ENCODE data around the gene ANO1.

ANO1 gene

GRCh38 chr11:70167120-70167519, 89.0 kb downstream of the ANO1 start:
- no peak for DNase-seq (ENCODE audit: low read depth)

DNA sequence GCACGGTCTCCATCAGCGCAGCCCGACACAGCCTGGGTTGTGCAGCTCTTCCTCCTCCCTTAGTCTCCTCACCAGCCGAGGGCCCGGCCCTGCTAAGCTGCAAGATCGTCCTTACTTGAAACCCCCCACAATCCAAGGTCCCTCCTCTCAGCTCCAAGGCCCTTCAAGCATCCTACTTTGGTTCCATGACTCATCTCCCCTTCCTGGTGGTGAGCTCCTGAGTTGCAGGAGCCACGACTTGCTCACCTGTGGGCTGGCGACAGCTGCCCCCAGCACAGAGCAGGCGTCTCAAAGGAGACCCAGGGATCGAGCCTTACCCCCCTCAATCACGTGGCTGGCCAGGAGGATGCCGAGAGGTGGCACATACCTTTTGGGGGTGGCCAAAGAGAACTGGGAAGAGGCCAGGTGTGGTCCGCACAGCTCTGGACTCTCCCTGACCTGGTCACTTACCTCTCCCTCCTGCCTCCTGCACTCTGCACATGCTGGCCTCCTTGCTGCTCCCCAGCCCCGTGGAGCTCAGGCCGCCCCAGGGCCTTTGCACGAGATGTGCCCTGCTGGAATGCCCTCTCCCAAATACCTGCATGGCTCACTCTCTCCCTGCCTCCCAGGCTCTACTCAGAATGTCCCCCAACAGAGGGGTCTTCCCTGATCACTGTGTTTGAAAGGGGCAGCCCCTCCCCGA, 89.7 kb downstream of the ANO1 start:
- no peak for DNase-seq (ENCODE audit: low read depth)

GRCh38 chr11:70168405-70168754, 90.3 kb downstream of the ANO1 start:
- no peak for DNase-seq (ENCODE audit: low read depth)

DNA sequence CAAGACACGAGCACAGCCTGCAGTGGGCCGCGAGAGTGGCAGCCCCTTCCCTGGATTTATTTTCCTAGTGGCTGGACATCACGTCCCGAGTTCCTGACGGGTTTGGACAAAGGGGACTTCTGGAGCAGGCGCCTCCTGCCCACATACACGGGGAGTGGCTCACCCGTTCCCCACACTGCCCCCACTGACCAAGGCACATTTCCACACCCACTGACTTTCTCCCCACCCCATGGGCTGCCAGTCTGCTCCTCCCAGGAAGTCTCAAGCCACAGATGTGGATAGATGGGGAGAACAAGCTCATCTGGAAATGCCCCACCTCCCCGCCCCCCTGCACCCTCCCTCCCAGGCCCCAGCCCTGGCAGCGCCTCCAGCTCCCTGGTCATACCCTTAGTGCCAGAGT, 91.0 kb downstream of the ANO1 start:
- DNase-seq (ENCODE audit: low read depth) = no peak

- no peak for DNase-seq (ENCODE audit: low read depth)
Measured at GRCh38 chr11:70169632-70170031, 91.5 kb downstream of the ANO1 start.

DNA sequence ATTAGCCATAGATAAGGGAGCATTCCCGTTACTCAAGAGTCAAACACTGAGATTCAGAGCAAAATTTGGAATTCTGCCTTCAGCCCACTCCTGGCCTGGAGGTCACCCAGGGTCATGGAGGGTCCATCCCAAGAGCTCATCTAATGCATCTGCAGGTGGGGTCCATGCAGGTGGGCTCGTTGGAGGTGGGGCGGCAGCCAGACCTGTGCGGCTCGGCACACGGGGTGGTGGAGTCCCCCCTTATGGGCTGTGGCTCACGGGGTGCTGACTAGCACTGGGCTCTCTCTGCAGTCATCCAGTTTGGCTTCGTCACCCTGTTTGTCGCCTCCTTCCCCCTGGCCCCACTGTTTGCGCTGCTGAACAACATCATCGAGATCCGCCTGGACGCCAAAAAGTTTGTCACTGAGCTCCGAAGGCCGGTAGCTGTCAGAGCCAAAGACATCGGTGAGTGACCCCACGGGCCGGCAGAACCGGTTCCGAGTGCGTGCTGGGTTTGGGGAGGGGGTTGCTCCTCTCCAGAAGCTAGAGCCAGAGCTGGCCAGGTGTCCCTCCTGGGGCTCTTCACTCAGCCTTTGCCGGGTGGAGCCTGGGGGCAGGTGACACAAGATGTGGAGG, 92.6 kb downstream of the ANO1 start:
- DNase-seq (ENCODE audit: low read depth) = no peak

DNA sequence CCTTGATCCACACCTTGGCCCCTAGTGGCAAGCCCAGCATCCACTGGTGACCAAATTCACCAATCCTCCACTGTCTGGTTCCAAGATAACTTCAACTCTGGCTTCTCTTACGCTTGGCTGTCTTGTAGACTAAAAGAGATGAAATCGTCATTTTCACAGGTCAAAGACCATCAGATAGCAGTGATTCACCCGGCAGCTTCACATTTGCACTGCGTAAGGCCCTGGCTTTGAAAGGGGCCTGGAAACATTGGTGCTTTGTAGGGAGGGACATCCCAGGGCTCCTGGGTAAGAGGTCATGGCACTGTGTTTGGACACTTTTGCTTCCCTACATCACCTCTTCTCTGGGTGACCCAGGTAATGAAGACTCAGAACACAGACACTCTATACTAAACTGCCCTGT, 94.9 kb downstream of the ANO1 start:
- no peak for DNase-seq (ENCODE audit: low read depth)

DNA sequence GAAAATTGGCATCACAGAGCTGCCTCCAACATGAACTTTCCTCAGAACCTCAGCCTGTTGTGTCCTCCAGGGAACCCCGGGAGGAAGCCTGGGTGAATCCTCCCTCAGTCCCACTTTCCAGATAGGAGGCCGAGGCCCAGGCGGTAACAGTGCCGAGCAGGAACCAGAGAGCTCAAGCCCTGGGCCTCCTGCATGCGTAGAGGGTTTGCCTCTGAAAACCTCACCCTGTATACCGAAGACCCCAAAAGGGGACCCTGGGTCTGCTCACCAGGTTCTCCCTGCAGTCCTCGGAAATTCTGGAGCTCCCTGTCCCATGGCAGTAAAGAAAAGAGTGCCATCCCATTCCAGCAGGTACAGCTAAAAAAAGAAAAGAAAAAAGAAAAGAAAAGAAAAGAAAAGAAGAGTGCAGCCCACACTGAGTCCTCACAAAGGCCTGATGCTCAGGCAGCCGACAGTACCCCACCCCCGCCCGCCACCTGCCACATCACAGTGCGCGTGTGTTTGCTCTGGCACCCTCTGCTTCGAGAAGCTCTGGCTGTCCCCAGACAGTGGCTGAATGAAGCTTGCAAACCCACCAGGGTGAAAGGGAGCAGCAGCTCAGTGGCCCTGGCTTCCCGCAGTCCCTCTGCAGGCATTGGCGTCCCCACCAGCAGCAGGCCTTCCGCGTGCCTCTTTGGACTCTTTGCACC, 96.6 kb downstream of the ANO1 start:
- DNase-seq (ENCODE audit: low read depth) = no peak

DNA sequence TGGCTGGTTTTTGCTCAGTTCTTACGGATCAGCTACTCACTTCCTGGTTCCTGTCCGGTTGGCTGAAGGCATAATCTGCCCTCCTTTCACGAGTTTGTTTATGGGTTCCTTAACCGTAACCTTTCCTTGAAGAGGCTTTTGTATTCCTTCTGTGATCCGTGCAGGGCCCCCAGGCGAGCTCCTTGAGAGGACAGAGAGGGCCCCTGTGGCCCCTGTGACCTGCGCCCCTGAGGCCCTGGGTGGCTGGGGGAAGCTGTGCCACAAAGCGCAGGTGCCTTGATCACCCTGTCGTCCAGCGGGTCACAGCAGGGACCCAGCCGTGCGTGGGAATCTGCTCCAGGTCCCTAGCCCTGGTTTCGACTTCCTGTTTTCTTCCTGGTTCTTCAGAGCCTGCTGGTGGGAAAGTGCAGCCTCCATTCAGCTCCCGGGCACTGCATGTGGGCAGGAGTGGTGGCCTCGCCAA, 97.2 kb downstream of the ANO1 start:
- no peak for DNase-seq (ENCODE audit: low read depth)

DNA sequence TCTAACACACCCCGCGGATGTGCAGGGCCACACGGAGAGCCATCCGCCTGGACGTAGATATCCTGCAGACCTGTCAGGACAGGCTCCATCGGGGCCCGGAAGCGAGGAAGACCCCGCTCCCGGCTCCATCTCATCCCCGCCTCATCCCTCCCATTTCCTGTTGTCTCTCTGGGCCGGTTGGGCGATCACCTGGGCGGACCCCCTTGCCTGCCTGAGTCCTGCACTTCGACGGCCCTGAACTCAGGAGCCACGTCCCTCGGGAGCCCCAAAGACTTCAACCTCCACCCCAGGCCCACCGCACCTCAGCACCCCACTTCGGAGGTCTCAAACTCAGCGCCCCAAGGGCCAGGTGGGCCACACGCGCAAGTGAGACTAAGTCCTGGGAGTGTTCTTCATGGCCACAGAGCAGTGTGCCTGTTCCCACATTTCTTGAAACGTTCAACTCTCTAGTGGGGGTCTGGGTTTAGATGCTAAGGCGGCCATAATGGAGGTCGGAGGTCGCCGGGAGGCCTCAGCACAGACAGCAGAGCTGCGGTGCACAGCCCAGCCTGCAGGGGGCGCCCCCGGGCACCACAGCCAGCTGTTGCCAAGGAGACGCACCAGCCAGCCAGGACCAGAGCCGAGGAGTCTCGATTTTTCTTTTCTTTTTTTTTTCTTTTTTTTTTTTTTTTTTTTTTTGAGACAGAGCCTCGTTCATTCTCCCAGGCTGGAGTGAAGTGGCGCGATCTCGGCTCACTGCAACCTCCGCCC, 99.0 kb downstream of the ANO1 start:
- peak; percentile 12 for DNase-seq (ENCODE audit: low read depth)

- DNase-seq (ENCODE audit: low read depth) = no peak
Measured at GRCh38 chr11:70180906-70181305, 102.8 kb downstream of the ANO1 start.

DNA sequence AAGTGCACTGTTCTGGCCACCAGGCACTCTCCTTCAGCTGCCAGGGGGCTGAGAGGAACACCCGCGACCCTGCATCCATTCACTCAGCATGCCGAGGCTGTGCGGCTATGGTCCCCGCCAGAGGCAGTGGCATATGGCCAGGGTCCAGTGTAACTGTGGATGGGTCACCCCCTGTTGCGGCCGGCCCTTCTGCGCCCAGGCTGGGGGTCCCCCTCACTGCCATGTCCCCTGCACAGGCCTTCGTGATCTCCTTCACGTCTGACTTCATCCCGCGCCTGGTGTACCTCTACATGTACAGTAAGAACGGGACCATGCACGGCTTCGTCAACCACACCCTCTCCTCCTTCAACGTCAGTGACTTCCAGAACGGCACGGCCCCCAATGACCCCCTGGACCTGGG, 104.1 kb downstream of the ANO1 start:
- no peak for DNase-seq (ENCODE audit: low read depth)

- DNase-seq (ENCODE audit: low read depth) = no peak
Measured at GRCh38 chr11:70183032-70183431, 104.9 kb downstream of the ANO1 start.

- DNase-seq (ENCODE audit: low read depth) = no peak
Measured at GRCh38 chr11:70183483-70184176, 105.5 kb downstream of the ANO1 start.

DNA sequence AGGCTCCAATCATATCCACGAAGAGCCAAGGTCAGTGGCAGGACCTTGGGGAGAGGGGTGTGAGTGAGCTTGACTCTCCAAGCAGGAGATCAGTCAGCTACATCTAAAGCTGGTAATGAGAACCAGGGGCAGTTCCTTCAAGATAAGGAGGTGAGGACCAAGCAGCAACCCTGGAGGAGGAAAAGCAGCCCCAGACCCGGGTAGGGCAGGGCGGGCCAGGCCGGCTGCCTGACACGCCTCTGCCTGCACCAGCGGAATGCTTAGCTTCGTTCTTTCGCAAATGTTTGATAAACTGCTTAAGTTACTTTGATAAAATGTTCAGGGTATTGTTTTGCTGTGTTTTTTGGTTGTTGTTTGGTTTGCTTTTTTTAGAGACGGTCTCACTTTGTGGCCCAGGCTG, 106.3 kb downstream of the ANO1 start:
- no peak for DNase-seq (ENCODE audit: low read depth)

DNA sequence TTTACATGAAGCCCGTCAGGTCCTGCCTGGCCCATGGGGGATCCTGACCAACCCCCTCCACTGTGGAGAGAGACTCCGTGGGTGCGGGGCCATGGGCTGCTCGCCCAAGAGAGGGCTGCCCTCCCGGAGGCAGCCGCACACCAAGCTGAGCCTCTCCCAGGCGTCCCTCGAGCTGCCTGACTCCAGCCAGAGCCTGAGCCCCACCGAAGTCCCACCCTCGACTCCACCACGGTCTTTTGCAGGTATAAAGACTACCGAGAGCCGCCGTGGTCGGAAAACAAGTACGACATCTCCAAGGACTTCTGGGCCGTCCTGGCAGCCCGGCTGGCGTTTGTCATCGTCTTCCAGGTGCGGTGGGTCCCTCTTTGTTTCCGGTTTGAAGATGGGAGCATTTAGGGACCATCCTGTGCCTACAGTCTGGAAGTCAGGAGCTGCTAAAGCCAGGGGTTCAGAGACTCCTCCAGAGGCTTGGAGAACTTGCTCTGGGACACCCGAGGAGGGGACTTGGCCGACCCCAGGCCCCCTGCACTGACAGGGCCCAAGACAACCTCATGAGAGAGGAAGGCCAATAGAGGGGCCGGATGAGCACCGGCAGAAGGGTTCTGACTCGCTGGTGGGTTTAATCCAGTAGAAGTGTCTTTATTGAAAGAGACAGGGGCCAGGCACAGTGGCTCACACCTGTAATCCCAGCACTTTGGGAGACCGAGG, 107.4 kb downstream of the ANO1 start:
- DNase-seq (ENCODE audit: low read depth) = no peak

- DNase-seq (ENCODE audit: low read depth) = no peak
Measured at GRCh38 chr11:70186420-70186819, 108.3 kb downstream of the ANO1 start.

GRCh38 chr11:70186936-70187335, 108.8 kb downstream of the ANO1 start:
- DNase-seq (ENCODE audit: low read depth) = no peak

- no peak for DNase-seq (ENCODE audit: low read depth)
Measured at GRCh38 chr11:70187771-70188170, 109.7 kb downstream of the ANO1 start.

- DNase-seq (ENCODE audit: low read depth) = no peak
Measured at GRCh38 chr11:70189622-70190021, 111.5 kb downstream of the ANO1 start.

DNA sequence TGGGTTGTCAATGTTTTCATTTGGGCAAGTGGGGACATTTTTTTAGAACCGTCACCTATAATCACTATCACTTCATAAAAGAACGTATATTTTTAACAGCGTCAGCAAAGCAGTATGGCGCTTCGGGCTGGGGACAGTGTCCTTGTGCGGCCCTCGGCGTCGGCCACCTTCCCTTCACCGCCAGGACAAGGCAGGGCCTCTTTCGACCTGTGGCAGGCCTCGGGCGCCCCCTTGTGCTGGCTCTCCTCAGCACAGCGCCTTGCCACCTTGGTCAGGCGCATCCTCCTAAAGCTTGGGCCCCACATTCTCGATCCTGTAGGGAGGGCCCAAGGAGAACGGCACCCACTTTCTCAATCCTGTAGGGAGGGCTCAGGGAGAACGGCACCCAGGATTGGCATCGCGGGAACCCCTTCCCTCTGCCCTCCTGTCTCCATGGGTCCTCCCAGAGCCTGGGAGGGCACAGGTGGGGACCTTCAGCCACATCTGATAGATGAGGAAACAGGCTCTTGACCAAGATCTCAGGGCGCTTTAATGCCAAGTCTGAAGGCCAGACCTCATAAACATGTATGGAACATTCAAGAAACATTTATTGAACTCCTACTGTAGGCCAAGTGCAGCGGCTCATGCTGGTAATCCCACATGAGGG, 113.5 kb downstream of the ANO1 start:
- no peak for DNase-seq (ENCODE audit: low read depth)

All from stimulated activated CD4-positive, alpha-beta T cell treated with anti-CD3 and anti-CD28 coated beads, Interleukin-2, amount 100 ng/mL, for 4 hours (primary cell).